Activated T-cell treated with anti-CD3 and anti-CD28 coated beads for 1 hour (primary cell): ENCODE results near the gene RAC3.
"Not testable (repeated sequence)": the region's sequence is repeated elsewhere in the genome, so short reads cannot be mapped to it uniquely, and the experiment has no call there.

ENCODE experiments used
- DNase-seq: peaks from one replicate; pipeline ENCODE4 v3.0.0-alpha.2; 2020; ENCODE audit warnings: low read depth

RAC3 gene

DNA sequence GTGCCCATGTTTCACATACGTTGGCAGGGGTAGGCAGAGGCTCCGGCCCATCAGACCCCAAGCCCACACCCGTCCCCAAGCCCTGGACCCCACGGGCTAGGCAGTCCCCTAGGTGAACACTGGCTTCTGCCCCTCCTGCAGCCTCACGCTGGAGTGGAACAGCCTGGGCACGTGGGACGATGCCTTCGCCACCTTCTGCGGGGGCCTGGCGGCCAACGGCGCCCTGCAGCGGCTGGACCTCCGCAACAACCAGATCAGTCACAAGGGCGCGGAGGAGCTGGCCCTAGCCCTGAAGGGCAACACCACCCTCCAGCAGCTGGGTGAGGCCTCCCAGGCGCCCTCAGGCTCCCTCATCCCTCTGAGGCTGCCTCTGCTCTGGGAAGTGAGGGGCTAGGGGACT lies 6.6 kb upstream of the RAC3 start:
- no peak for DNase-seq

GRCh38 chr17:82025401-82026107 lies 5.9 kb upstream of the RAC3 start:
- no peak for DNase-seq

GRCh38 chr17:82028246-82028645 lies 3.2 kb upstream of the RAC3 start:
- no peak for DNase-seq

- DNase-seq = no peak
These were observed 2.5 kb upstream of the RAC3 start for GRCh38 chr17:82028966-82029365.

- no peak for DNase-seq
These were observed 2.1 kb upstream of the RAC3 start for GRCh38 chr17:82029391-82029790.

- DNase-seq = no peak
These were observed 1.4 kb upstream of the RAC3 start for GRCh38 chr17:82029990-82030469.

DNA sequence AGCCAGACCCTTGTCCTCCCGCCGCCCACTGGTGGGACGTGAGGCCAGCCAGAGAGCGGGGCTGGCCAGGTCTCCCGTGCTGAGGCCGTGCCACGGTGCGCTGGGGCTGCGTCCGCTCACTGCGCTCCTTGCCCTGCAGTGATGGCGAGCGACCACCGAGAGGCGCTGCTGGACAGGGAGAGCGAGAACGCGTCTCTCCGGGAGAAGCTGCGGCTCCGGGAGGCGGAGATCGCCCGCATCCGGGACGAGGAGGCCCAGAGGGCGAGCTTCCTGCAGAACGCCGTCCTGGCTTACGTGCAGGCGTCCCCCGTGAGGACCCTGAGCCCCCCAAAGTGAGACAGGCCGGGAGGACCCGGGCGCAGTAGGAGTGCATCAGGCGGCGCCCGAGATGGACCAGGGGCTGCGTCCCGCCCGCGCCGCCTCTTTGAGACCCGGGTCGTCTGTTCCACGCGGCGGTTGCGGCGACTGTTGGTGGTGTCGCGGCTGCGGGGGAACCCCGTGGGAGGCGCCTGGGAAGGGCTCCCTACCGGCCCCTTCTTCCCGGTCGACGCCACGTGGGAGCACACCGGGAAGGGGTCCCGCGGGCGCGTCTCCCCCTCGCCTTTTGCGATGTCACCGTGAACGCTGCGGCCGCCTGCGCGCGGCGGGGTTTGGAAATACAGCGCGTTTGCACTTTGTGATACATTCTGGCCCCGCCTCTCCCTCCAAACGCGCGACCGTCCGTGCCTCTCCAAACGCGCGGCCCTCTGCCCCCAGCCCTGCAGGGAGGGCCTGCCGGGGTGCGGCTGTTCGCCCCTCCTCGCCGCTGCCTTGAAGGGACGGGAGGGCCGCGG lies 792 bp upstream of the RAC3 start:
- DNase-seq = peak; percentile 71

DNA sequence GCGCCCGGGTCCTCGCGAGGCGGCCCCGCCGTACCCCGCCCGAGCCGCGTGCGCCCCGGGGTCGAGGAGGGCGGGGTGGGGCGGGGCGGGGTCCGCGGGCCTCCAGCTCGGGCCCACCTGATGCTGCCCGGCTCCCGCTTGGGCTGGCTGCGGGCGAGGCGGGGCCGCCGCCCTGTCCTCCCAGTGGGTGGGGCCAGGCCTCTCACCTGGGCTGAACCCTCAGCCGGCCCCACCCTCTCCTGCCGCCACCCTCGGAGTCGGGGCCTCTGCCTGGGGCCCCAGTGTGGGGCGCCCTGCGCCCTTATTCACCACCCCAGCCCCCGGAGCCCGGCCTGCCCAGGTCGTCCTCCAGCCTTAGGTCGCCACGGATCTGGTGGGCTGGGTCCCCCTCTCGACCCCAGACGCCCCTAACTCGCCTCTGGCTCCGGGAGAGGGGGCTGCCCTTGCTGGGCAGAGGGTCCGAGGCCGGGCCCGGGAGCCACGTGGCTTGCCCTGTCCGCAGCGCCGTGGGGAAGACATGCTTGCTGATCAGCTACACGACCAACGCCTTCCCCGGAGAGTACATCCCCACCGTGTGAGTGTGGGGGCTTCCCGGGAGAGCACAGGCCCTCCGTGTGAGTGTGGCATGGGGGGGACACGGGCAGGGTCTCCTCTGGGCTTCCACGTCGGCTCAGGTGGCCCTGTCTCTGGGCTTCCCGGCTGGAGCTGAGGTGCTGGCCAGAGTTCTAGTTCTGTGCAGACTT lies 578 bp downstream of the RAC3 start:
- DNase-seq = no peak

DNA sequence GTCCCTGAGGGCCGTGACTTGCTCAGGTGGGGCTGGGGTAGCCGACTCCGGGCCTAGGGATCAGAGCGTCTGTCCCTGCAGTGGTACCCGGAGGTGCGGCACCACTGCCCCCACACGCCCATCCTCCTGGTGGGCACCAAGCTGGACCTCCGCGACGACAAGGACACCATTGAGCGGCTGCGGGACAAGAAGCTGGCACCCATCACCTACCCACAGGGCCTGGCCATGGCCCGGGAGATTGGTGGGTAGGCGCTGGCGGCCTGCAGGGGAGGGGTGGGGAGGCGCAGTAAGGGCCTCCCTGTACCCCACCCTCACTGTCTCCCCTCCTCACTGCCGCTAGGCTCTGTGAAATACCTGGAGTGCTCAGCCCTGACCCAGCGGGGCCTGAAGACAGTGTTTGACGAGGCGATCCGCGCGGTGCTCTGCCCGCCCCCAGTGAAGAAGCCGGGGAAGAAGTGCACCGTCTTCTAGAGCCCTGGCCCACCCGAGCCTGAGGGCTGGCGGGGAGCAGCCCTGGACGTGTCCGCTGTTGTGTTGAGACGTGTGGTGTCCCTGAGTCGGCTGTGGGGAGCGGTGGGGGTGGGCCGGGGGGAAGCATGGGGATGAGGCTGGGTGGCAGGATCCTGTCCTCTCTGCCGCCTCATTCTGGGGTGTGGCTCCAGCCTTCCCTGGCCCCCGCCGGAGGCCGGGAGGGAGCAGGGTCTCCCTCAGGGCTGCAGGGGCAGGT lies 2.0 kb downstream of the RAC3 start:
- no peak for DNase-seq

GRCh38 chr17:82034371-82035011 lies 3.0 kb downstream of the RAC3 start:
- no peak for DNase-seq

DNA sequence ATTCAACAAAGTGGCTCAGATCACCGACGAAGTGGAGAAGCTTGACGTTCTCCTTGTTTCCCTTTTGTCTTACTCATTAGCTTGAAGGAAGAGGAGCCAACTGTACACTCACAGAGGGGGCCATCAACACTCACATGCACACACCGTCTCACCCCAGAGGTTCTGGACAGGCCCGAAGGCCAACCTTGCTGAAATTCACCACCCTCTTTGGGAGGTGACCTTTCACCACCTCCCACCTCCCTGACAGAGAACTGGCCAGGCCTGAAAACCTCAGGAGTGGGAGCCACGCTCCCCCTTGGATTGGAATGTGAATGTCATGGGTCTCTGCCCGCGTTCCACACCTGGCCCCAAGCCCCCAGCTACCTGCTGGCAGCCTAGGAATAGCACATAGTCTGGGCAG lies 4.0 kb downstream of the RAC3 start:
- DNase-seq = no peak

DNA sequence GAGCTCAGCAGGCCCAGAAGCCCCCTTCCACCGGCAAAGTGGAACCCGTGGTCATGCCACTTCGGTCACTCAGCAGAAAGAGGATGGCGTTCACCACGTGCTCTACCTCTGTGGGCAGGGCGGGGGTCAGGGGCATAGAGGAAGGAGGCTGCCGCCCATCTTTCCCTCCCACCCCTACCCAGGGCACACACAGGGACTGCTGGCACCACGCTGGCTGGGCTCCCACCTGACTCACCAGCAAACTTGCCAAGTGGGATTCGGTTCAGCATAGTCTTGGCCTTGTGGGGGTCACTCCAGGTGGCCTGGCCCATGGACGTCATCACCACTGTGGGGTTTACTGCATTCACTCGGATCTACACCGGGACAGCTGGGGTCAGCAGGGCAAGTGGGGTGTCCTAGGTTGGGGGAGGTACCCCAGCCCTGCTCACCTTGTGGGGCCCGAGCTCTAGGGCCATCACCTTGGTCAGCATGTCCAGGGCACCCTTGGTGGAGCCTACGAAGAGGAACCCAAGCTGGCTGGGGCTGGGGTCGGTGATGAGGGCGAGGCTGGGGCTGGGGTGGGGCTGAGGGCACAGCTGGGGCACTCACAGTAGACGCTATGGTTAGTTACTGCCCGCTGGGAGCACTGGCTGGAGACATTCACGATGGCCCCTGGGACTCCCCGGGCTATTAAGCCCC lies 4.6 kb downstream of the RAC3 start:
- DNase-seq = no peak

DNA sequence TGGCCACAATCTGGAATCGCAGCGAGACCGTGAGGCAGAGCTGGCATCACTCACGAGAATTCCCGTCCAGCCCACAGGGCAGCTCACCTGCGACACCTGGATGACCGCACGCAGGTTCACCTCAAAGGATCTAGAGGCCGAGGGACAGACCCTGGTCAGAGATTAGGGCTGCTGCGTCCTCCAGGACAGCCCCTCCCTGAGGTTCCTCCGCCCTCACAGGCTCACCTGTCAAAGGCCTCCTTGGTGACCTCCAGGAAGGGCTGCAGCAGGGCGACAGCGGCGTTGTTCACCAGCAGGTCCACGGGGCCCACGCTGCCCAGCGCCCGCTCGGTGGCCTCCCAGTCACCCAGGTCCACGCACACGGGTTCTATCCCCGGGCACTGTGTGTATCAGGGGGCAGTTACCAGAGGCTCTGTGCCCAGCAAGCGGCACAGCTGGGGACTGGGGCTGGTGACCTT lies 5.2 kb downstream of the RAC3 start:
- DNase-seq = no peak

GRCh38 chr17:82037092-82037888 lies 5.8 kb downstream of the RAC3 start, which contains the start of gene DCXR:
Gene DCXR (minus strand): TSS chr17:82037697. CDS start chr17:82037682, 15 bp downstream.
- DNase-seq = peak; percentile 92

- DNase-seq = no peak
These were observed 6.4 kb downstream of the RAC3 start for GRCh38 chr17:82037889-82038195.

- DNase-seq = not testable (repeated sequence)
These were observed 7.4 kb downstream of the RAC3 start for GRCh38 chr17:82038796-82039409.

- no peak for DNase-seq
These were observed 8.3 kb downstream of the RAC3 start for GRCh38 chr17:82039695-82040299.

DNA sequence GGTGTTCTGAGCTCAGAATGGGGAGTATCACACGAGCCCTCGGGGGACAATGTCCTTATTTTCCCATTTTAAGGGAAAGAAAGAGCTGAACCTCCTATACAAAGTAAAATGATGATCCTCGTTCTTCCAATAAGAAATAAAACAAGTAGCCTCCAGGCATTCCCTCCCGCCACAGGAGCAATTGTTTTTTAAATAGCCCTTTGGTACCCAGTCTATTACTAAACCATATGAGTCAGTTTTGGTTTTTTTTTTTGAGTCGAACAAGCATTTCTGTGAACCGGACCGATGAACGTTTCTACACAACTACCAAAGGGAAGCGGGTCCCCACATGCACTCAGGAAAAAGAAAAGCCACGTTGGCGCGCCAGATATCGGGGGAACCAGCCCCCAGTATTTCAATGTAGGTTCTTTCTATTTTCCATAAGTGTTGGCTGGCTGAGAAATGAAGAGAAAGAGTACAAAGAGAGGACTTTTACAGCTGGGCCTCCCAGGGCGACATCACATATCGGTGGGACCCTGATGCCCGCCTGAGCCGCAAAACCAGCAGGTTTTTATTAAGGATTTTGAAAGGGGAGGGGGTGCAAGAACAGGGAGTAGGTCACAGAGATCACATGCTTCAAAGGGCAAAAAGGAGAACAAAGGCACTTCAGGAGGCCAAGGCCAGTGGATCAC lies 9.8 kb downstream of the RAC3 start:
- no peak for DNase-seq

GRCh38 chr17:82042649-82043048 lies 11.2 kb downstream of the RAC3 start:
- no peak for DNase-seq
